NB4 (cell line): ENCODE data around the gene TRIP6.
A peak's percentile ranks its signal among the peaks of the same experiment; 100 is the strongest.
"Not testable (repeated sequence)": the region's sequence is repeated elsewhere in the genome, so short reads cannot be mapped to it uniquely, and the experiment has no call there.

Experiments used
- DNase-seq: peaks from one replicate; pipeline ENCODE4 v3.0.0; 2010; ENCODE audit warnings: low read depth
- H3K4me3 ChIP-seq: one replicate; pipeline ENCODE4 v1.5.1; 2011; ENCODE audit warnings: mild to moderate bottlenecking, low read depth, low read length, moderate library complexity
- MAX ChIP-seq: IDR thresholded peaks from 2 replicates; pipeline ENCODE4 v1.6.1; 2011; ENCODE audit warnings: low read depth, low read length
- MYC ChIP-seq: IDR thresholded peaks from 2 replicates; pipeline ENCODE4 v1.6.1; 2011; ENCODE audit warnings: low read depth, low read length
- POLR2A ChIP-seq: IDR thresholded peaks from 2 replicates; pipeline ENCODE4 v1.6.1; 2011; ENCODE audit warnings: mild to moderate bottlenecking; ENCODE audit not compliant: insufficient read length; ENCODE audit errors: extremely low read depth
- TF ChIP-seq, protein P1 (sequence below): IDR thresholded peaks from one replicate; pipeline ENCODE4 v1.5.1; 2012; ENCODE audit warnings: low read depth, low read length

Gene TRIP6

DNA sequence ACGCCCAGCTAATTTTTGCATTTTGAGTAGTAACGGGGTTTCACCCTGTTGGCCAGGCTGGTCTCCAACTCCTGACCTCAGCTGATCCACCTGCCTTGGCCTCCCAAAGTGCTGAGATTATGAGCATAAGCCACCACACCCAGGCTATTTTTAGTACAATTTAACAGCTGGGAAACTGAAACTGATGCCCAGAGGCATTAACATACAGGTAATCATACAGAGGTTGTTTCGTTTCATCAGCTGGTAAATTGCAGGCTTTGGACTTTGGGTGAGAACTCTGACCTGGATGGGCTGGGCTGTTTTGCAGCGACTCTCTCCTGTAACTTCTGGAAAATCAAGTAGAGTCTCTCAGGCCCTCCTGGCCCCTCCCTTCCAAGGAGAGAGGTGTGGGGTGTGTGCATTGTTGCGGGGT lies 34.7 kb downstream of the TRIP6 start:
- no peak for DNase-seq
- TF ChIP-seq, protein P1, sequence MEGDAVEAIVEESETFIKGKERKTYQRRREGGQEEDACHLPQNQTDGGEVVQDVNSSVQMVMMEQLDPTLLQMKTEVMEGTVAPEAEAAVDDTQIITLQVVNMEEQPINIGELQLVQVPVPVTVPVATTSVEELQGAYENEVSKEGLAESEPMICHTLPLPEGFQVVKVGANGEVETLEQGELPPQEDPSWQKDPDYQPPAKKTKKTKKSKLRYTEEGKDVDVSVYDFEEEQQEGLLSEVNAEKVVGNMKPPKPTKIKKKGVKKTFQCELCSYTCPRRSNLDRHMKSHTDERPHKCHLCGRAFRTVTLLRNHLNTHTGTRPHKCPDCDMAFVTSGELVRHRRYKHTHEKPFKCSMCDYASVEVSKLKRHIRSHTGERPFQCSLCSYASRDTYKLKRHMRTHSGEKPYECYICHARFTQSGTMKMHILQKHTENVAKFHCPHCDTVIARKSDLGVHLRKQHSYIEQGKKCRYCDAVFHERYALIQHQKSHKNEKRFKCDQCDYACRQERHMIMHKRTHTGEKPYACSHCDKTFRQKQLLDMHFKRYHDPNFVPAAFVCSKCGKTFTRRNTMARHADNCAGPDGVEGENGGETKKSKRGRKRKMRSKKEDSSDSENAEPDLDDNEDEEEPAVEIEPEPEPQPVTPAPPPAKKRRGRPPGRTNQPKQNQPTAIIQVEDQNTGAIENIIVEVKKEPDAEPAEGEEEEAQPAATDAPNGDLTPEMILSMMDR: no peak
- TF ChIP-seq MYC (no peak), MAX (no peak), POLR2A (no peak)
- H3K4me3 ChIP-seq: no peak overlapping the region

DNA sequence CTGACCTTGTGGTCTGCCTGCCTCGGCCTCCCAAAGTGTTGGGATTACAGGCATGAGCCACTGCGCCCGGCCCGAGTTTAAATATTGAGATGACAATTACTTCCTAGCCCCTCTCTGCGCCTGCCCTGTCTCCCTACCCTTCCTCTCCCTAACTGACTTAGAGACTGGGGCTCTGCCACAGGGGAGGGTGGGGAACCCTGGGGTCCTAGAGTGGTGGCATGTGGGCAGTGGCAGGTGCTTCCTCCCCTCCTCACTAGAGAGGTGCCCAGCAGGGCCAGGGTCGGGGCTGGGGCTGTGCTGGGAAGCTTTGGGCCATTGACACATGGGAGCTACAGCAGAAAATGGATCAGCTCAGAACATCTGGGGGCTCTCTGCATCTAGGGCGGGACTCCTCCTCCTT lies 35.5 kb downstream of the TRIP6 start:
- DNase-seq: no peak
- TF ChIP-seq MYC: no peak
- TF ChIP-seq POLR2A: no peak
- TF ChIP-seq, protein P1: no peak
- TF ChIP-seq MAX: no peak
- H3K4me3 ChIP-seq: no peak overlapping the region

DNA sequence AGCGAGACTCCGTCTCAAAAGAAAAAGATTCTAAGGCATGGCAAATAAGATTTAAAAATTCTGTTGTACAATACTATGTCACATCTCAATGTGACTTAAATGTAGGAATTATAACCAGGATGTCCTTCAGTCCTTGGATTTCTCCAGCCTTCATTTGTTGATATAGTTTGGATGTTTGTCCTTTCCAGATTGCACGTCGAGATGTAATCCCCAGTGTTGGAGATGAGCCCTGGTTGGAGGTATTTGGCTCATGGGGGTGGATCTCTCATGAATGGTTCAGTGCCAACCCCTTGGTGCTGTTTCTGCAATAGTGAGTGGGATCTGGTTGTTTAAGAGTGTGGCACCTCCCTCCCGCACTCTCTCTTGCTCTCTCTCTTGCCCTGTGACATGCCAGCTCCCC lies 41.3 kb downstream of the TRIP6 start:
- DNase-seq: no peak
- H3K4me3 ChIP-seq: no peak overlapping the region
- TF ChIP-seq MYC (no peak), POLR2A (no peak), MAX (no peak)
- TF ChIP-seq, protein P1: no peak

- peak; percentile 60 for DNase-seq
- H3K4me3 ChIP-seq: not testable (repeated sequence)
Measured at GRCh38 chr7:100910443-100910842, 43.3 kb downstream of the TRIP6 start.

- H3K4me3 ChIP-seq: no peak overlapping the region
- TF ChIP-seq MYC (no peak), POLR2A (no peak), MAX (no peak)
- TF ChIP-seq, protein P1: no peak
- no peak for DNase-seq
Measured at GRCh38 chr7:100911484-100911883, 44.3 kb downstream of the TRIP6 start.

DNA sequence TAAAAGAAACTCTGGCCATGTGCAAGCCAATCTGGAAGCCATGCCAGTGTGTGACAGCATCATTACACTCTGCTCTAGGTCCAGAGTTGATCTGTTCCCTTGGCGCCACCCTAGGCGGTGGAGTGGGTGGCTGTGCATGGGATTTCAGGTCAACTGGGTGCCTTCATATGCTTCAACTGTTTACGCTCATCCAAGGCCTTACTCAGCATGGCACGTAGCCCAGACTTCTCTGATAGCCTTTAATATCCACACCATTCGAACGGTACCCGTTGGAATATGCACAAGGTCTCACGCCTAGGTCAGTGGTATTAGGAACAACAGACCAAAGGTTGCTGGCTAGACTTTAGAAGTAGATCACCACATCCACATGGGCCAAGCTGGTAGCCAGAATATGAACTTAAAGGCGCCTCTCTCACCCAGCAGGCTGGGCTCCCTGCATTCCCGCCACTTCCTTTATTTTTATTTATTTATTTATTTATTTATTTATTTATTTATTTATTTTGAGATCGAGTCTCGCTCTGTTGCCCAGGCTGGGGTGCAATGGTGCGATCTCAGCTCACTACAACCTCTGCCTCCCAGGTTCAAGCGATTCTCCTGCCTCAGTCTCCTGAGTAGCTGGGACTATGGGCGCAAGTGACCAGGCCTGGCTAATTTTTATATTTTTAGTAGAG lies 47.2 kb downstream of the TRIP6 start:
- no peak for DNase-seq
- no peak overlapping the region for H3K4me3 ChIP-seq
- TF ChIP-seq MYC: no peak
- TF ChIP-seq MAX: no peak
- no peak for TF ChIP-seq POLR2A
- TF ChIP-seq, protein P1: no peak
